Epithelial cell of prostate (primary cell): Measurements from ENCODE around the gene CERK.
A peak's percentile ranks its signal among the peaks of the same experiment; 100 is the strongest.

Source experiments
- DNase-seq: peaks from one replicate; pipeline ENCODE4 v3.0.0-alpha.2; 2011; ENCODE audit warnings: low read depth, low spot score
- H3K27ac ChIP-seq: fragments of 450-650 bp; 2 replicates; pipeline ENCODE4 v1.5.1; 2017; ENCODE audit warnings: mild to moderate bottlenecking

Gene CERK

GRCh38 chr22:46671824-46672432 lies 66.1 kb downstream of the CERK start:
- no peak for DNase-seq
- H3K27ac ChIP-seq = no peak overlapping the region

GRCh38 chr22:46669201-46669600 lies 68.9 kb downstream of the CERK start:
- no peak for DNase-seq

GRCh38 chr22:46668116-46668515 lies 69.9 kb downstream of the CERK start:
- no peak for DNase-seq
- no peak overlapping the region for H3K27ac ChIP-seq

More at GRCh38 chr22:46669201-46669600, 68.9 kb downstream of the CERK start:
- no peak overlapping the region for H3K27ac ChIP-seq

- no peak overlapping the region for H3K27ac ChIP-seq
- no peak for DNase-seq
These were observed 70.8 kb downstream of the CERK start for GRCh38 chr22:46667245-46667623.

- no peak overlapping the region for H3K27ac ChIP-seq
- no peak for DNase-seq
These were observed 71.3 kb downstream of the CERK start for GRCh38 chr22:46666577-46667244.

GRCh38 chr22:46665751-46666280 lies 72.2 kb downstream of the CERK start:
- no peak overlapping the region for H3K27ac ChIP-seq
- no peak for DNase-seq

GRCh38 chr22:46665151-46665695 lies 72.8 kb downstream of the CERK start:
- DNase-seq = no peak

GRCh38 chr22:46664301-46664855 lies 73.7 kb downstream of the CERK start:
- no peak overlapping the region for H3K27ac ChIP-seq
- DNase-seq = no peak

More at GRCh38 chr22:46665151-46665695, 72.8 kb downstream of the CERK start:
- H3K27ac ChIP-seq = no peak overlapping the region

- no peak for DNase-seq
- no peak overlapping the region for H3K27ac ChIP-seq
These were observed 74.5 kb downstream of the CERK start for GRCh38 chr22:46663436-46664100.

GRCh38 chr22:46663001-46663400 lies 75.1 kb downstream of the CERK start:
- H3K27ac ChIP-seq = no peak overlapping the region
- DNase-seq = no peak

GRCh38 chr22:46662226-46662625 lies 75.8 kb downstream of the CERK start:
- no peak overlapping the region for H3K27ac ChIP-seq
- no peak for DNase-seq

- H3K27ac ChIP-seq = no peak overlapping the region
- DNase-seq = peak; percentile 44
These were observed 76.7 kb downstream of the CERK start for GRCh38 chr22:46661221-46661851.

GRCh38 chr22:46660604-46661201 lies 77.3 kb downstream of the CERK start:
- no peak overlapping the region for H3K27ac ChIP-seq
- no peak for DNase-seq

GRCh38 chr22:46659791-46660186 lies 78.3 kb downstream of the CERK start:
- no peak for DNase-seq
- H3K27ac ChIP-seq = no peak overlapping the region

GRCh38 chr22:46659059-46659790 lies 78.8 kb downstream of the CERK start:
- DNase-seq = no peak
- no peak overlapping the region for H3K27ac ChIP-seq

GRCh38 chr22:46657996-46658947 lies 79.8 kb downstream of the CERK start:
- DNase-seq = no peak
- H3K27ac ChIP-seq = no peak overlapping the region

GRCh38 chr22:46657655-46657953 lies 80.4 kb downstream of the CERK start:
- H3K27ac ChIP-seq = no peak overlapping the region

More at GRCh38 chr22:46657655-46657953, 80.4 kb downstream of the CERK start:
- DNase-seq = no peak
